Colonic mucosa (tissue), 4 donors: ENCODE results near the gene RIN1. TPM values are rescaled to one million over a fixed set of nuclear protein-coding genes. Genes with fewer than 3 reads are reported as not detected.

Experiments used
- DNase-seq: peaks from one replicate; pipeline ENCODE4 v3.0.0-alpha.2; 2020
- H3K27ac ChIP-seq: fragments of 200-600 bp; one replicate; pipeline ENCODE4 v1.8.0; 2021
- H3K27me3 ChIP-seq: fragments of 200-600 bp; one replicate; pipeline ENCODE4 v1.8.0; 2021
- H3K36me3 ChIP-seq: fragments of 200-600 bp; one replicate; pipeline ENCODE4 v1.8.0; 2021
- H3K4me1 ChIP-seq: fragments of 200-600 bp; one replicate; pipeline ENCODE4 v1.8.0; 2021; ENCODE audit warnings: mild to moderate bottlenecking
- H3K4me3 ChIP-seq: fragments of 200-600 bp; one replicate; pipeline ENCODE4 v1.8.0; 2021
- H3K9ac ChIP-seq, 2 donors: one replicate each; pipeline ENCODE4 v1.7.0; 2013; ENCODE audit warnings: control low read depth in 2 of 2, low read depth in 2 of 2, low read length in 2 of 2
- H3K9me3 ChIP-seq: fragments of 200-600 bp; one replicate; pipeline ENCODE4 v1.8.0; 2021
- intact Hi-C: fragments of 100-400 bp; cut with DNase I; formaldehyde crosslinking; loops from one replicate; pipeline ENCODE4 v1.14.1; 2022
- total RNA-seq, 2 donors: library from RNA; stranded (reverse); fragmentation: NEBNext Ultra II Directional in 1 of 2; extraction: Animal tissue kit (Norgen Biotek cat#: 25700) in 1 of 2; gene quantifications; one replicate each; pipeline ENCODE4 v1.2.1, GENCODE V29; 2021
- TF ChIP-seq, protein P1 (sequence below): fragments of 200-600 bp; IDR thresholded peaks from one replicate; pipeline ENCODE4 v1.8.0; 2022; ENCODE audit warnings: antibody characterized with exemption, mild to moderate bottlenecking
- donor health status: healthy.
- donor health status: DM: no; HTN: no; CAD: no.
- donor health status: DM: no; HTN: no; CAD: no.

RIN1 gene
- total RNA-seq, 2 donors from 2014 or later = 11.6 to 20.0 TPM

DNA sequence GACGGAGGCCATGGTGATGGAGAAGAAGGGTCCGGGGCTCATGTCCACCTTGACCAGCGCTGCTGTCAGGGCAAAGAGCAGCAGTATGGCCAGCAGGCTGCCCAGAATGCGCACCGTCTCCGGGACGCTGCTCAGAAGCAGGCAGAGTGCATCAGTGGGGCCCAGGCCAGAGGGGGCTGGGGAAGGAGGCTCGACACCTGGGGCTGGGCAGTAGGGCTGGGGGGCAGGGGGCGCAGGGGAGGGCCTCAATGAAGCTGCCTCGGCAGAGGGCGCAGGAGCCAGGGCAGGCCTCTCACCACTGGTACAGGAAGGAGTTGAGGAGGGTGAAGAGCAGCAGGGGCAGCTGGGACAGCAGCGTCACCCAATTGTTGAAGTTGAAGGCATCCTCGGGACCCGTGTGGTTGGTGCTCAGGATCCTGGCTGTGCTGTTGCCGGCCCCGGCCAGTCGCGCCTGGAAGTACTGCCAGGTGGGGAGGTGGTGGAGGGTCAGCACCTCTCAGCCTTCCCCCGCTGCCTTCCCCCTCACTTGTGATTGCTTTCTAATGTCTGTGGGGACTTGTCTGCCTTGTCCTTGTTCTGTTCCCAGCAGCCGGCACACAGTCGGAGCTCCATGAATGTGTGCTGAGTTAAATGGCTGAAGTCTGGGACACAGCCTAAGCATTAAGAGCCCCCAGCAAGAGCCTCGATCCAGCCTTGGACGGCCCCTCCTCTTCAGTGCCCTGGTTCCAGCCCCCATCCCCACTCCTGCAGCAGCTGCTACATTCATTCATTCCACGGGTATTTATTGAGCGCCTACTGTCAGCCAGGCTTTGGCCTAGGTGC is 33.0 kb upstream of the RIN1 start:
- H3K36me3 ChIP-seq = no peaks in the 10 kb centered on the region
- TF ChIP-seq, protein P1, sequence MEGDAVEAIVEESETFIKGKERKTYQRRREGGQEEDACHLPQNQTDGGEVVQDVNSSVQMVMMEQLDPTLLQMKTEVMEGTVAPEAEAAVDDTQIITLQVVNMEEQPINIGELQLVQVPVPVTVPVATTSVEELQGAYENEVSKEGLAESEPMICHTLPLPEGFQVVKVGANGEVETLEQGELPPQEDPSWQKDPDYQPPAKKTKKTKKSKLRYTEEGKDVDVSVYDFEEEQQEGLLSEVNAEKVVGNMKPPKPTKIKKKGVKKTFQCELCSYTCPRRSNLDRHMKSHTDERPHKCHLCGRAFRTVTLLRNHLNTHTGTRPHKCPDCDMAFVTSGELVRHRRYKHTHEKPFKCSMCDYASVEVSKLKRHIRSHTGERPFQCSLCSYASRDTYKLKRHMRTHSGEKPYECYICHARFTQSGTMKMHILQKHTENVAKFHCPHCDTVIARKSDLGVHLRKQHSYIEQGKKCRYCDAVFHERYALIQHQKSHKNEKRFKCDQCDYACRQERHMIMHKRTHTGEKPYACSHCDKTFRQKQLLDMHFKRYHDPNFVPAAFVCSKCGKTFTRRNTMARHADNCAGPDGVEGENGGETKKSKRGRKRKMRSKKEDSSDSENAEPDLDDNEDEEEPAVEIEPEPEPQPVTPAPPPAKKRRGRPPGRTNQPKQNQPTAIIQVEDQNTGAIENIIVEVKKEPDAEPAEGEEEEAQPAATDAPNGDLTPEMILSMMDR = no peak
- no peaks in the 10 kb centered on the region for H3K27me3 ChIP-seq
- H3K4me1 ChIP-seq = no peaks in the 10 kb centered on the region
- H3K4me3 ChIP-seq = no peak overlapping the region
- intact Hi-C loops = no loop called here
- H3K9me3 ChIP-seq = no peaks in the 10 kb centered on the region
- DNase-seq = no peak
- H3K9ac ChIP-seq = peak overlapping the region in 1 of 2 donors; percentile 58
- H3K27ac ChIP-seq = no peak overlapping the region

DNA sequence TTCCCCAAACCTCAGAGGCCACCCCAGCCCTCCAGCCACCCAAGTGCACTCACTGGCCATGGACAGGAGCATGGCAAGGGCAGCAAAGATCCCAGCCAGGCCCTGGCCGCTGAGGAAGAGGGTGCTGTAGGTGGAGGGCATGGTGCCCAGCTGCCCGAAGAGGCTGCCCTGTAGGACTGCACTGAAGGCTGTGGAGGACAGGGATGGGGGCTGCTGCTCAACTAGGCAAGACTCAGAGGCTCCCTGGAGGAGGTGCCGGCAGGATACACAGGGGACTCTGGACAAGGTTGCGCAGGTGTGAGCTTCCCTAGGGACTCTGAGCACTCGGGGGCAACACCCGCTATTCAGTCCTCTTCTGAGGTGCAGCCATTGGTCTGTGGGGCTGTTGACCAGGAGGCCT is 32.2 kb upstream of the RIN1 start:
- TF ChIP-seq, protein P1 = no peak
- H3K4me3 ChIP-seq = no peak overlapping the region
- intact Hi-C loops = no loop called here
- no peak overlapping the region for H3K27ac ChIP-seq
- H3K9me3 ChIP-seq = no peaks in the 10 kb centered on the region
- no peak for DNase-seq
- H3K36me3 ChIP-seq = no peaks in the 10 kb centered on the region
- no peaks in the 10 kb centered on the region for H3K4me1 ChIP-seq
- no peak overlapping the region for H3K9ac ChIP-seq
- H3K27me3 ChIP-seq = no peaks in the 10 kb centered on the region

DNA sequence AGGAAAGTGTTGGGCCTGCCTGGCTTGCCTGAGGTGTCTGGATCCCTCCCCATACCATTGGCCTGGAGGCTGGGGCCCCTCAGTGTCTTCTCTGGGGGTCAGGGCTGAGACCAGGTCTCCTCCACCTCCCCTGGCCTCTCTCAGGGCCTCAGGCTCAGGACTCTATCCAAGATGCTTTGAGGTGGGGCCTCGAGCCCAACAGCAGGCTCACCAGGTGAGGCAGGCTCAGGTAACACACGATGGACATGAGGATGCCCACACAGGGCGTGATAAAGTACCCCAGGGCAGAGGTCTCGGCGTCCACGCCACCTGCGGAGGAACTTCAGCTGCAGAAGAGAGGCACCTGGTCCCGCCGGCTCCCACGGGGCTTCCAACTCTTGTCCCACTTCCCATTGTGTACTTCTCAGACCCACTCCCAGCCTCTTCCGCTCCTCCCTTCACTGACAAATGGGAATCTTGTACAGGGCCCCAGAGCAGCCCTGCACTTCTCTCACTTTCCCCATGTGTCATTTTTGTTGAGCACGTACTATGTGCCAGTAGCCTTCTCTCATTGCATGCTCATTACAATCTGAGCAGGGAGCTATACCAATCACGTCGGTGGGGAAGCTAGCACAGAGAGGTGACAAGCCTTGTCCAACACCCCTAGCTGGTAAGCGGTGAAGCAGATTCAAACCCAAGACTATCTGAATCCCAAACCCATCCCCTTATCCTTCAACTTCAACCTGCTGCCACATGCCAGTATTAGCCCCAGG is 31.5 kb upstream of the RIN1 start:
- no peak for DNase-seq
- H3K36me3 ChIP-seq = no peaks in the 10 kb centered on the region
- no peaks in the 10 kb centered on the region for H3K9me3 ChIP-seq
- H3K9ac ChIP-seq = no peak overlapping the region
- H3K27me3 ChIP-seq = no peaks in the 10 kb centered on the region
- intact Hi-C loops = no loop called here
- H3K4me1 ChIP-seq = no peaks in the 10 kb centered on the region
- no peak overlapping the region for H3K4me3 ChIP-seq
- TF ChIP-seq, protein P1 = no peak
- H3K27ac ChIP-seq = no peak overlapping the region

DNA sequence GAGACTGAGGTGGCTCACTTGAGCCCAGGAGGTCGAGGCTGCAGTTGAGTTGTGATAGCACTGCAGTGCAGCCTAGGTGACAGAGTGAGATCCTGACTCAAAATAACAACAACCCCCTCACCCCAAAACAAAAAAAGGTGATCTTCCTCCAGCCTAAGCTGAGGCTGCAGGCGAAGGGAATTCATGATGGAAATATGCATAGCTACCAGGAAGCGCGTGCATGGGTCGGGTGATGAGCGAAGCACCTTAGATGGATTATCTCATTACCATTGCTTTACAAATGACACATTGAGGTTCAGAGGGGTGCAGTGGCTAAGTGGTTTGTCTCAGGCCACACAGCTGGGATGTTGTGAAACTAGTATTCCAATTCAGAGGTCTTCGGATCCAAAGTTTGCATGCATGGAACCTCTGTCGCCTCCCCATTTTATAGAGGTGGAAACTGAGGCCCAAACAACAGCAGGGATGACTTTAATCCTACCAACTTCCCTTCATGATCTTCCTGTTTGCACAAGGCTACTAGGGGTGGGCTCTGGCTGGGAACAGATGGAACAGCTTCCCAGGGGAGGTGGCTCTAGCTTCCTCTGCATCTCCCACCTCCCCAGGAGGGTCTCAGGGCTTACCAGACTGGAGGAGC is 30.7 kb upstream of the RIN1 start:
- H3K9me3 ChIP-seq = no peaks in the 10 kb centered on the region
- no peak overlapping the region for H3K4me3 ChIP-seq
- H3K4me1 ChIP-seq = no peaks in the 10 kb centered on the region
- TF ChIP-seq, protein P1 = no peak
- H3K36me3 ChIP-seq = no peaks in the 10 kb centered on the region
- H3K9ac ChIP-seq = peak overlapping the region in 1 of 2 donors; percentile 30
- H3K27me3 ChIP-seq = no peaks in the 10 kb centered on the region
- intact Hi-C loops = no loop called here
- H3K27ac ChIP-seq = no peak overlapping the region
- no peak for DNase-seq

DNA sequence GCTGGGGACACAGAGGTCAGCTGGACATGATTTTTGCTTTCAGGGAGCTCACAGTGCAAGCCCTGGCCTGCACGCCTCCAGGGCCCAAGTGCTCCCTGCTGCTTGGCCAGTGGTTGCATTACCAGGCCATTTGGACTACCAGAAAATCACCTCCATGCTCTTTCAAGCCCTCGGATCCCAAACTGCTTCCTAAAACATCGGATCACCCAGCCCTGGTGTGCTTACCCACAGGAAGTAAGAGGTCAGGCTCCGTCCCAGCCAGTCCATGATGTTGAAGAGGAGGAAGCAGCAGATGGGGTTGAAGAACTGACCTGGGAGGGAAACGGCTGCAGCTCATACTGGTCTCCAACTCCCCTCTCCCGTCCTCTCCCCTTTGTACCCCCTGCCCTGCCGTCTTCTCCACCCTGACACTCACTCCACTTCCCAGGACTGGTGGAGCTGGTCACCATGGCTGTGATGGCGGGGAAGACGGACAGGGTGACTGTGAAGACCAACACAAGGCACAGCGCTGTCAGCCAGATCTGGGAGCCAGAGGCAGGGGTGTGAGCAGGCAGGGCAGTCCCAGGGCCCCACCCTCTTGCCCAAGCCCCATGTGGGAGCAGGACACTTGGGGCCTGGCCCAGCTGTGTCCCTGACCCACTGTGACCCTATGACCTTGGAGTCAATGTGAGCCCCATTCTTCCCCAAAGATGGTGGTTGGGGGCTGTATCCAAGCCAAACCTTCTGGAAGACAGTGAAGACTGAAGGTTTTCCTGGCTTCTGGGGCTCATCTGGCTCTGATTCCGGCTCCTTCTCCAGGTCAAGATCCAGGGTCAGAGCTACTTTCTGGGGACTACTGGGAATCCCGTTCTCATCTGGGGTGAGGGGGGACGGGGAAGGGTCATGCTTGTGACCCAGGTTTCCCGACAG is 29.7 kb upstream of the RIN1 start:
- Histone ChIP-seq H3K9ac (no peak overlapping the region), H3K36me3 (no peaks in the 10 kb centered on the region)

More for the DNA sequence above, 29.7 kb upstream of the RIN1 start:
- Histone ChIP-seq H3K27me3 (no peaks in the 10 kb centered on the region), H3K9me3 (no peaks in the 10 kb centered on the region), H3K4me1 (no peaks in the 10 kb centered on the region), H3K4me3 (no peak overlapping the region), H3K27ac (no peak overlapping the region)
- intact Hi-C loops = no loop called here
- TF ChIP-seq, protein P1 = no peak
- DNase-seq = no peak
